Measurements from ENCODE around the gene CNGA3. TPM values are rescaled to one million over a fixed set of nuclear protein-coding genes. Genes with fewer than 3 reads are reported as not detected.

CNGA3 gene
- total RNA-seq, 4 donors from 2014 or later: 0.09 TPM; not detected in 3

- Histone ChIP-seq H3K9me3 (no peaks in the 10 kb centered on the region), H3K27me3 (no peaks in the 10 kb centered on the region), H3K36me3 (no peaks in the 10 kb centered on the region), H3K4me3 (no peak overlapping the region), H3K4me1 (no peaks in the 10 kb centered on the region), H3K27ac (no peak overlapping the region)
- TF ChIP-seq CTCF (IDR thresholded peaks at IDR 0.05 in 4 of 5, conservative IDR thresholded peaks at IDR 0.05 in 1 of 5): no peak
- no peak for TF ChIP-seq POLR2A (IDR thresholded peaks at IDR 0.05)
- ATAC-seq (no peak), DNase-seq (no peak)
- intact Hi-C loops (cut with DNase I; ENCODE audit: low total_unique reads) (no loop called here), in situ Hi-C loops (cut with MboI; ENCODE audit: low sequenced_read_pairs in 4 of 4) (no loop called here)
Observed at GRCh38 chr2:98357849-98358248, 11.6 kb downstream of the CNGA3 start.

- Histone ChIP-seq H3K4me3 (no peak overlapping the region), H3K9me3 (no peaks in the 10 kb centered on the region), H3K27ac (no peak overlapping the region), H3K36me3 (no peaks in the 10 kb centered on the region), H3K4me1 (no peaks in the 10 kb centered on the region), H3K27me3 (no peaks in the 10 kb centered on the region)
- DNase-seq (no peak), ATAC-seq (no peak)
- no peak for TF ChIP-seq POLR2A (IDR thresholded peaks at IDR 0.05)
- TF ChIP-seq CTCF (IDR thresholded peaks at IDR 0.05 in 4 of 5, conservative IDR thresholded peaks at IDR 0.05 in 1 of 5): no peak
- intact Hi-C loops (cut with DNase I; ENCODE audit: low total_unique reads) (no loop called here), in situ Hi-C loops (cut with MboI; ENCODE audit: low sequenced_read_pairs in 4 of 4) (no loop called here)
Observed at GRCh38 chr2:98359986-98360385, 13.7 kb downstream of the CNGA3 start.

GRCh38 chr2:98367721-98368120 lies 21.5 kb downstream of the CNGA3 start:
- TF ChIP-seq CTCF (IDR thresholded peaks at IDR 0.05 in 4 of 5, conservative IDR thresholded peaks at IDR 0.05 in 1 of 5) (no peak), POLR2A (IDR thresholded peaks at IDR 0.05) (no peak)
- Histone ChIP-seq H3K4me1 (no peaks in the 10 kb centered on the region), H3K27me3 (peaks cover 0 to 3% (median 0%) of the 10 kb centered on the region in 3 donors), H3K9me3 (no peaks in the 10 kb centered on the region), H3K36me3 (no peaks in the 10 kb centered on the region), H3K27ac (no peak overlapping the region), H3K4me3 (no peak overlapping the region)
- intact Hi-C loops (cut with DNase I; ENCODE audit: low total_unique reads): no loop called here
- in situ Hi-C loops (cut with MboI; ENCODE audit: low sequenced_read_pairs in 4 of 4): no loop called here
- ATAC-seq (no peak), DNase-seq (no peak)

- Histone ChIP-seq H3K9me3 (no peaks in the 10 kb centered on the region), H3K4me1 (no peaks in the 10 kb centered on the region), H3K27ac (no peak overlapping the region), H3K27me3 (peaks cover 0 to 3% (median 0%) of the 10 kb centered on the region in 3 donors), H3K4me3 (no peak overlapping the region), H3K36me3 (no peaks in the 10 kb centered on the region)
- intact Hi-C loops (cut with DNase I; ENCODE audit: low total_unique reads): no loop called here
- no peak for DNase-seq
- TF ChIP-seq POLR2A (IDR thresholded peaks at IDR 0.05) (no peak), CTCF (IDR thresholded peaks at IDR 0.05 in 4 of 5, conservative IDR thresholded peaks at IDR 0.05 in 1 of 5) (no peak)
- ATAC-seq: no peak
- in situ Hi-C loops (cut with MboI; ENCODE audit: low sequenced_read_pairs in 4 of 4): no loop called here
Observed at GRCh38 chr2:98369710-98370239, 23.5 kb downstream of the CNGA3 start.

- no peaks in the 10 kb centered on the region for H3K9me3 ChIP-seq
- H3K4me1 ChIP-seq: no peaks in the 10 kb centered on the region
- in situ Hi-C loops (cut with MboI; ENCODE audit: low sequenced_read_pairs in 4 of 4): no loop called here
- H3K4me3 ChIP-seq: no peak overlapping the region
- ATAC-seq (no peak), DNase-seq (no peak)
- H3K27me3 ChIP-seq: peaks cover 0 to 3% (median 0%) of the 10 kb centered on the region in 3 donors
- TF ChIP-seq CTCF (IDR thresholded peaks at IDR 0.05 in 4 of 5, conservative IDR thresholded peaks at IDR 0.05 in 1 of 5) (no peak), POLR2A (IDR thresholded peaks at IDR 0.05) (no peak)
- no peak overlapping the region for H3K27ac ChIP-seq
- no peaks in the 10 kb centered on the region for H3K36me3 ChIP-seq
- intact Hi-C loops (cut with DNase I; ENCODE audit: low total_unique reads): no loop called here
Observed at GRCh38 chr2:98372121-98372520, 25.9 kb downstream of the CNGA3 start.

All from gastrocnemius medialis (tissue), 4 donors.